Uterus (tissue), 2 donors: ENCODE data around the gene WASHC4.

Experiments used
- CTCF ChIP-seq, 4 experiments: fragments of 200-600 bp in 2 of 4; fragments of 450-650 bp in 2 of 4; sonication (generic) in 2 of 4; IDR thresholded peaks; one replicate each; pipeline ENCODE4 v1.5.1; 2016 to 2019; ENCODE audit warnings: antibody characterized with exemption in 4 of 4, mild to moderate bottlenecking in 2 of 4, moderate library complexity in 1 of 4
- POLR2A ChIP-seq, 2 donors: fragments of 450-650 bp; IDR thresholded peaks; one replicate each; pipeline ENCODE4 v1.6.1; 2016; ENCODE audit warnings: antibody characterized with exemption in 2 of 2, mild to moderate bottlenecking in 1 of 2, moderate library complexity in 1 of 2

- no peak for TF ChIP-seq CTCF (IDR thresholded peaks at IDR 0.05)
- no peak for TF ChIP-seq POLR2A (IDR thresholded peaks at IDR 0.05)
These were observed 92.9 kb downstream of the WASHC4 start for GRCh38 chr12:105200385-105200784.
